ENCODE data around the gene TRIM15. TPM values are rescaled to one million over a fixed set of nuclear protein-coding genes. Genes with fewer than 3 reads are reported as not detected.

TRIM15 gene
- total and polyA plus RNA-seq, 10 of the 15 experiments (the other 5 are each of a cell fraction or from before 2014, with no cell fraction given) = 0.29 TPM; not detected in 9

DNA sequence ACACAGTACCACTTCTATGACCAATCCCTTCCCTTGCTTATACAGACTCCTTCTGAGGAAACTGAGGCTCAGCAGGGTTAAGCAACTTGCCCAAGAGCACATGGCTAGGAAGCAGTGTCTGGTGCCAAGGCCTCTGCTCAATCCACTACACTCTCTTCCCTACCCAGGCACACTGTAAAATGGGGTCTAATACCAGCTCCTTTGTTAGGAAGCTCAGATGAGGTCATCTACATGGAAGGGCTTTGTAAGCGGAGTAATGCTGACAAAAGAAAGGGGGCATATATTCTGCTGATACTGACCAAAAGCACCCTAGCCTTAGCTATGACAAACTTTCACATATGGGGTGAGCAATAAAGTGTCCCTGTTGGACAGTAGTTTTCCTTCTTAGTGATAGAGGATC is 40.8 kb downstream of the TRIM15 start:
- Histone ChIP-seq H3K4me2 (ENCODE audit: control insufficient read depth, insufficient read depth) (no peak overlapping the region), H4K20me1 (ENCODE audit: control insufficient read depth, insufficient read depth) (peaks cover 16% of the 10 kb centered on the region; the same call in 1 of the 2 replicates), H2AFZ (ENCODE audit: control insufficient read depth, low read depth, low read length) (no peak overlapping the region), H3K4me1 (ENCODE audit: control insufficient read depth, insufficient read depth, low read length) (peaks cover 54% of the 10 kb centered on the region), H3K27ac (ENCODE audit: control insufficient read depth, insufficient read depth) (no peak overlapping the region), H3K9me3 (replicated peaks; ENCODE audit: control insufficient read depth, insufficient read depth, low read length) (no peaks in the 10 kb centered on the region), H3K79me2 (ENCODE audit: control insufficient read depth, insufficient read depth, low read length) (peaks cover 71% of the 10 kb centered on the region), H3K9ac (ENCODE audit: control insufficient read depth, insufficient read depth, low read length) (no peak overlapping the region), H3K4me3 (no peak overlapping the region), H3K27me3 (replicated peaks in 1 of 2; ENCODE audit: control insufficient read depth in 2 of 2, insufficient read depth in 2 of 2, low read length in 1 of 2) (no peaks in the 10 kb centered on the region), H3K36me3 (ENCODE audit: control insufficient read depth in 2 of 2, insufficient read depth in 2 of 2, low read length in 1 of 2) (peaks cover 5 to 21% of the 10 kb centered on the region in 2 experiments)
- in situ Hi-C loops (cut with MboI) = no loop called here
- SMC1A ChIA-PET (ENCODE audit: uncharacterized antibody, unreplicated experiment) = interaction anchor here (1.3 kb wide), 1 partner anchor 99 kb away, joined by 3 read pairs; no protein-coding TSS in a partner anchor
- POLR2A ChIA-PET = interaction anchor here (0.6 to 1.2 kb wide), 3 partner anchors 9 to 10 kb away, joined by 3 to 5 read pairs (median 3); partner anchors contain the start of gene TRIM26
- CTCF ChIA-PET = interaction anchor here (0.9 to 2.0 kb wide), 3 partner anchors 10 to 77 kb away, joined by 3 to 8 read pairs (median 5); no protein-coding TSS in a partner anchor
- TF ChIP-seq KLF5 (IDR thresholded peaks at IDR 0.05; ENCODE audit: partially characterized antibody) = no peak
- no peak for TF ChIP-seq STAT3 (IDR thresholded peaks at IDR 0.05; ENCODE audit: low read depth, low read length)
- TF ChIP-seq TCF3 (IDR thresholded peaks at IDR 0.05; ENCODE audit: borderline replicate concordance, insufficient read depth, low read depth, low read length) = no peak
- TF ChIP-seq ZBTB11 (CRISPR knock-in tag; IDR thresholded peaks at IDR 0.05) = no peak
- no peak for TF ChIP-seq SREBF2 (IDR thresholded peaks at IDR 0.05; ENCODE audit: low read length)
- no peak for TF ChIP-seq NFYA (IDR thresholded peaks at IDR 0.05; ENCODE audit: borderline replicate concordance, low read depth, low read length)
- TF ChIP-seq, protein P1, sequence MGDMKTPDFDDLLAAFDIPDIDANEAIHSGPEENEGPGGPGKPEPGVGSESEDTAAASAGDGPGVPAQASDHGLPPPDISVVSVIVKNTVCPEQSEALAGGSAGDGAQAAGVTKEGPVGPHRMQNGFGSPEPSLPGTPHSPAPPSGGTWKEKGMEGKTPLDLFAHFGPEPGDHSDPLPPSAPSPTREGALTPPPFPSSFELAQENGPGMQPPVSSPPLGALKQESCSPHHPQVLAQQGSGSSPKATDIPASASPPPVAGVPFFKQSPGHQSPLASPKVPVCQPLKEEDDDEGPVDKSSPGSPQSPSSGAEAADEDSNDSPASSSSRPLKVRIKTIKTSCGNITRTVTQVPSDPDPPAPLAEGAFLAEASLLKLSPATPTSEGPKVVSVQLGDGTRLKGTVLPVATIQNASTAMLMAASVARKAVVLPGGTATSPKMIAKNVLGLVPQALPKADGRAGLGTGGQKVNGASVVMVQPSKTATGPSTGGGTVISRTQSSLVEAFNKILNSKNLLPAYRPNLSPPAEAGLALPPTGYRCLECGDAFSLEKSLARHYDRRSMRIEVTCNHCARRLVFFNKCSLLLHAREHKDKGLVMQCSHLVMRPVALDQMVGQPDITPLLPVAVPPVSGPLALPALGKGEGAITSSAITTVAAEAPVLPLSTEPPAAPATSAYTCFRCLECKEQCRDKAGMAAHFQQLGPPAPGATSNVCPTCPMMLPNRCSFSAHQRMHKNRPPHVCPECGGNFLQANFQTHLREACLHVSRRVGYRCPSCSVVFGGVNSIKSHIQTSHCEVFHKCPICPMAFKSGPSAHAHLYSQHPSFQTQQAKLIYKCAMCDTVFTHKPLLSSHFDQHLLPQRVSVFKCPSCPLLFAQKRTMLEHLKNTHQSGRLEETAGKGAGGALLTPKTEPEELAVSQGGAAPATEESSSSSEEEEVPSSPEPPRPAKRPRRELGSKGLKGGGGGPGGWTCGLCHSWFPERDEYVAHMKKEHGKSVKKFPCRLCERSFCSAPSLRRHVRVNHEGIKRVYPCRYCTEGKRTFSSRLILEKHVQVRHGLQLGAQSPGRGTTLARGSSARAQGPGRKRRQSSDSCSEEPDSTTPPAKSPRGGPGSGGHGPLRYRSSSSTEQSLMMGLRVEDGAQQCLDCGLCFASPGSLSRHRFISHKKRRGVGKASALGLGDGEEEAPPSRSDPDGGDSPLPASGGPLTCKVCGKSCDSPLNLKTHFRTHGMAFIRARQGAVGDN (IDR thresholded peaks at IDR 0.05) = no peak
- TF ChIP-seq, protein P2, sequence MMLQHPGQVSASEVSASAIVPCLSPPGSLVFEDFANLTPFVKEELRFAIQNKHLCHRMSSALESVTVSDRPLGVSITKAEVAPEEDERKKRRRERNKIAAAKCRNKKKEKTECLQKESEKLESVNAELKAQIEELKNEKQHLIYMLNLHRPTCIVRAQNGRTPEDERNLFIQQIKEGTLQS (IDR thresholded peaks at IDR 0.05; ENCODE audit: borderline replicate concordance, extremely low read depth, low read depth, low read length) = no peak
- intact Hi-C loops (cut with micrococcal nuclease; ENCODE audit: unreplicated experiment) = no loop called here
- whole genome bisulfite sequencing (ENCODE audit: insufficient coverage, insufficient replicate concordance, low lambda C conversion rate, missing lambda C conversion rate) = 100% methylated on average over 1 of the region's 1 CpG
- no peak for FAIRE-seq
- BruUV-seq (replicated peaks) = TSS peak; percentile 7
- RAD21 ChIA-PET (ENCODE audit: unreplicated experiment) = interaction anchor here (0.6 to 0.7 kb wide), 2 partner anchors 9 to 101 kb away, joined by 3 read pairs; partner anchors contain the start of gene TRIM26
- DNase-seq (ENCODE audit: low read depth, low spot score) = no peak
- ATAC-seq = no peak

Measured in GM12878 (cell line).